GM21528 (cell line): ENCODE data around the gene EIF1AD.

ENCODE experiments used
- ATAC-seq: cut with Tn5 transposase; IDR thresholded peaks from one replicate; pipeline ENCODE4 v1.9.1; 2021; ENCODE audit warnings: mild to moderate bottlenecking, moderate library complexity; ENCODE audit not compliant: unreplicated experiment, low FRiP score

EIF1AD gene

DNA sequence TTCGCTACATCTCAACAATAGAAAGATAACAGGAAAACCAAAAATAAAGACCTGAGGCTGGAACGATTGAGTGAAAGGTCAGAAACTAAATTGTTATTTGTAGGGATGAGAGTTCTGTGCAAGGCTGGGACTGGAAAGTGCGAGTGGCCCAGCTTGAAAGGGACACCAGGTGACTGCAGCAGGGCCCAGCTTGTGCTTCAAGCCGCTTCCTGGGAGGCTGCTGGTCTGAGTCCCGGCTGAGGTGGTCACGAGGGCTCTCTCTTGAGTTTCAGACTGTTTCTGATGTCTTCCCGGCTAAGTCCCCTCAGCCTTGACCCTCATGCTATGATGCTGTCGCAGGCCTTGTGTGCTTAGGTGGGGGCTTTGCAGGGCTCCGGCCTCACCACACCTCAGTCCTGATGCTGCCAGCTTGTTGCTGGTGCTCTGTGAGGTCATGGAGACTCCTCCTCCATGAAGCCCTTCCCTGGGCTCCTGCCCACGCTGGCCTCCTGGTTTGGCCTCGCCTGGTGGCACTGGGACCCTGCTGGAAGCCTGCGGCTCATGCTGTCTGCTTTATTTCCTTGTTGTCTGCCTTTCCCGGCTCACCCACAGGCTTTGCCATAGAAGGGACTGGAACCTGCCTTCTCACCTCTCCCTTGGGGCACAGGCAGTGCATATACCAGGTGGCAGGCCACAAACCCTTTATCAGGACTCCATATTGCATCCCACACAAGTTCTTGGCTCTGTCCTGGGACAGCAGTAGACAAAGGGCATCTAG, 4.4 kb upstream of the EIF1AD start:
- ATAC-seq: no peak

DNA sequence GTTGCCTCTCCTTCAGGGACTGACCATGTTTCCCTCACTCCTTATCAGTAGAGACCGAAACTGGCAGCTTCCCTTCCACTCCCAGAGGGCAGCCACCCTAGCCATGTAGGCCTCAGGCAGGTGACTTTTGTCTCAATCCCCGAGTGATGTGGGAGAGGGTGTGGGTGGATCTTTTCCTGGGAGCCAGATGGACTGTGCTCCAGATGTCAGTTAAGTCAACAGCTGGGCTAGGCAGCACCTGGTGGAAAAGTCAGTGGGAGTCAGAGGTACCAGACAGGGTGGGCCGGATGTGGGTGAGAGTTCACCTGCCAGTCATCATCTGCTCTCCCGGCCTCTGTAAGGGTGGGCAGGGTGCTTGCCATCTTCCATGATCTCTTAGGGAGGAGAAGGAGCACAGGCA, 2.2 kb upstream of the EIF1AD start:
- no peak for ATAC-seq

DNA sequence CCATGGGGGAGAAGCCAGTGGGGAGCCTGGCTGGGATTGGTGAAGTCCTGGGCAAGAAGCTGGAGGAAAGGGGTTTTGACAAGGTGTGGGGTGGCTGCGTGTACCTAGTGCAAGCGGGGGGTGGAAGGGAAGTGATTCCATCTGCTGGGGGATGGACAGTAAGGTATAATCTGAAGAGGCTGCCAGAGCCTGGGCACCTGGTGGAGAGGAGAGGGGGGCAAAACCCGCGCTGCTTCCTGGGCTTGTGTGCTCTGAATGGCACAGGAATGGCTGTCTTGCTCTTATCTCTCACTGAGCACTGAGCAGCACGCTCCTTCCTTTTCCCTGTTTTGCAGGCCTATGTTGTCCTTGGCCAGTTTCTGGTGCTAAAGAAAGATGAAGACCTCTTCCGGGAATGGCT, 1.3 kb upstream of the EIF1AD start:
- no peak for ATAC-seq

- ATAC-seq: peak; percentile 40
These were observed 780 bp upstream of the EIF1AD start for GRCh38 chr11:66002648-66003225.

- ATAC-seq: no peak
These were observed 4.7 kb downstream of the EIF1AD start for GRCh38 chr11:65997286-65997685.

DNA sequence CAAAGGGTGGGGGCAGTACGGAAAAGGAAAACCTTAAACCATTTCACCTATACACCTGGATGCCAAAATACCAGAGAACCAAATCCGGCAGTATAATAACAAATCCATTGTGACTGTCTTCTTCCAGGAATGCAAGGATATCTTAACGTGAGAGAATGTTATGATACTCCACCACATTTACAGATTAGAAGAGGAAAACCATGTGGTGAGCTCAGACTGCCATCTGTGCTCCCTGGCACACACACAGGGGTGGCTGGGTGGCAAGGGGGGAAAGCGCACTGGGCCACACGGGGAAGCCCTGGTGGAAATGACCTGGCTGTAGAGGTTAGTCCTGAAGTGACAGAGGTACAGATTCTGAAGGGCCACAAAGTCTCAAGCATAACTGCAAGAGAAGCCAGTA, 9.9 kb downstream of the EIF1AD start:
- no peak for ATAC-seq

- no peak for ATAC-seq
These were observed 13.0 kb downstream of the EIF1AD start for GRCh38 chr11:65988791-65989592.

DNA sequence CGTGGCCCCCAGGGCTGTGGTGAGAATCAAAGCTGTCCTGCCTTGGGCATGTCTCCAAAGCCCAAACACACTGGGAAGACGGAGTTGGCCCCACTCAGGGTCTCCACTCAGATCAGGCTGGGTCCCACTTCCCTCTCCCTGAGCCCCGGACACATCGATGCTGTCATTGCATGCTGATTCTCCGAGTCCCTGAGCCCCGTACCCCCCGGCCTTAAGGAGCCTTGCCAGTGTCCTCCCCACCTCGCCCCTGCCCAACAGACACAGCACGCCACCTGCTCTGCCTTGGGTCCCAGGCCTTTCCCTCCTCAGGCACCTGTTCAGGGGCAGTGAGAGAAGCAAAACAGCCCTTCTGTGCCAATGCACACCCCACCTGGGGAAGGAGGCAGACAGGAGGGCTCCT, 14.6 kb downstream of the EIF1AD start:
- ATAC-seq: no peak

DNA sequence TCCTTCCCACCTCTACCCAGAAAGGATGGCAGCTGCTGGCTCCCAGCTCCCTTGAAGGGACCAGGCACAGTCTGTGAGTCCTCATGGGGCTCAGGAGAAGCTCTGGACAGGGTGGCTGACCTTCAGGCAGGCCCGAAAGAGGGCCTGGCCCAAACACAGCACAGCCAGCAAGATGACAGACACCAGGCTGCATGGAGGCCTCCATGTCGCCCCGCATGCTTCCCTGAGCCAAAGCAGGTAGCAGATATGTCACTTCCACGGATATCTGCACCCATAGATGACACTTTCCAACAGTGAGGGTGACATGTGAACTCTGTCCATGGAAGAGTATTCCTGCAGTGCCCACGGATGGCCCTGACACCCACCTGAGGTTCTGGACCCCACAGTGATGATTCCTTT, 18.4 kb downstream of the EIF1AD start:
- no peak for ATAC-seq

DNA sequence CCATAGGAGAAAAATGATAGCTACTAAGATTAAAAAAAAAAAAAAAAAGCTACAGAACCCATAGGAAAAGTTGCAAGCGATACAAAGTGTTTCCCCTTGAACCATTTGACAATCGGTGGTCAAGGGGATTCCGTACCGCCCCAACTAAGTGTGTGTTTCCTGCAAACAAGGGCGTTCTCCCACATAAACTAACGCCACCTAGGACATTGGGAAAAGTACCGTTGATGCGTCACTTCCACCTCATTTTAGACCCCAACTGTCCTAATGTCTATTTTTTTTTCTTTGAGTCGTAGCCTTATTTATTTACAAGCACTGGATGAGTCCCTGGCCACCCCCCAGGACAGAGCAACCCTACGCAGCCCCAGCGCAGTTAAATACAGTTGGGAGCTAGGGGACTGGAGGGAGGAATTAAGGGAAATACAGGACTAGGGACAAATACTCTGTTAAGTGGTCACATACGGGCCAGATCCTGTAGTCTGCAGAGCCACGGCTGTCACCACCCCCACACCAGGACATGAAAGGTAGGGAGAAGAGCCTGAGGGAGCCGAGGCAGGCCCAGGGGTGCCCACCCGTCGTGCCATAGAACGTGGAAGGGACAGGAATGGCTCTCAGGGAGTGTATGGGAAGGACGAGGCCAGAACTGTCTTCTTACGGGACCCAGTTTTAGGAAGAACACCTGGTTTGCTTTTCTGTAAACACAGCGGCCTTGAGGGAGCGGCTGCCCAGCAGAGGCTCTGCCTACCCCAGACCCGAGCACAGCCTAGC, 19.0 kb downstream of the EIF1AD start:
- no peak for ATAC-seq

DNA sequence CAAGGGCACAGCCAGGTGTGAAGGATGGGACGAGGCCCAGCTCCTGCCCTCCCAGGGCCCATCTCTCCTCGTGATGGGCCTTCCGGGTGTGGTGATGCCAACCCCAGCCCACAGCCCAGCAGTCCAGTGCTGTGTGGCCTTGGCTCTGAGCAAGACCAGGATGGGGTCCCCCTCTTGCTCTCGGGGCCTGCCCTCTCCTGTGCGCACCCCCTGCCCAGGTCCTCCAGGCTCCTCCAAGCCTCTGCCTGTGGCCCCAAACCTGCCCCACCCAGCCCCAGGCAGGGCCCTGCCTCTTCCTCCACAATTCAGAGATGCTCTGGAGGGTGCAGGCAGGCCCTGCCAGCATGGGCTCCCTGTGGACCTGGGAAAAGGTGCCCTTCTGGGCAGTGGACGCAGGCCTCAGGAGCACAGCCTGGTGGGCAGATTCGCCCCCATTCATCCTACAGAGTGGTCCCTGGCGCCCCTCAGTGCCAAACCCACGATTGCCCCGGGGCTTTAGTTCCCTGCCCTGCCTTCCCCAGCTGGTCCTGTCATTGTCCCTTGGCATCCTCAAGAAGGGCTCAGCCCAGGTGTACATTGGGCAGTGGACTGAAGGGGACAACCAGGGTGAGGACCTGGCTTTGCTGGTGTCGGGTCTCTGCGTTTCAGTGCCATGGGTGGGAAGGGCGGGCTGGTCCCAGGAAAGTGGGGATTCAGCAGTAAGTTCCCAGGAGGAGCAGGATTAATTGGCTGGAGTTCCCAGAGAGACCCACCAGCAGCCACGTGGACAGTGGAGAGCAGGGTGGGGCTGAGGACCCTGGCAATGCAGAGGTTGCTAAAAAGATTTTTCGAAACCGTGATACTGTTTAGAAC, 19.8 kb downstream of the EIF1AD start:
- ATAC-seq: no peak

- no peak for ATAC-seq
These were observed 20.7 kb downstream of the EIF1AD start for GRCh38 chr11:65981101-65981740.

DNA sequence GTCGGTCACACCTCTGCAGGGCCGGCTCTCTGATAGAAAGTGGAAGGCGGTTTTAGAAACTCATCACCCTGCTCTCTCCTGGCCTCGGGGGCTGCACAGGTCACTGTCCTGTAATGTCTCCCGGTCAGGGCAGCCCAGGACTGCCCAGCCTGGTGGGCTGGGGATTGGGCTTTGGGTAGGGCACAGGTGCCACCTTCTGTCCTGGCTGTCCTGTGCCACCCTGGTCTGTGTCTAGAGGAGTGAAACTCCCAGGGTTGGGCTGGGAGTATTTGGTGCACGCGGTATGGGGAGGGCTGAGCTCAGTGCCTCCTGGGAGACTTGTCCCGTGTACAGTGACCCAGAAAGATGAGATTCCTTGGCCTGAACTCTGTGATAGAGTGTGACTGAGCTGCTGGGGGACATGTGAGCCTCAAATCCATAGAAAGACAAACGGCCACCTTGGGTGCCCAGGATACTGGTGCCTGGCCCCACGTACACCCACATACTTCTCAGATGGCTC, 22.6 kb downstream of the EIF1AD start:
- ATAC-seq: no peak

DNA sequence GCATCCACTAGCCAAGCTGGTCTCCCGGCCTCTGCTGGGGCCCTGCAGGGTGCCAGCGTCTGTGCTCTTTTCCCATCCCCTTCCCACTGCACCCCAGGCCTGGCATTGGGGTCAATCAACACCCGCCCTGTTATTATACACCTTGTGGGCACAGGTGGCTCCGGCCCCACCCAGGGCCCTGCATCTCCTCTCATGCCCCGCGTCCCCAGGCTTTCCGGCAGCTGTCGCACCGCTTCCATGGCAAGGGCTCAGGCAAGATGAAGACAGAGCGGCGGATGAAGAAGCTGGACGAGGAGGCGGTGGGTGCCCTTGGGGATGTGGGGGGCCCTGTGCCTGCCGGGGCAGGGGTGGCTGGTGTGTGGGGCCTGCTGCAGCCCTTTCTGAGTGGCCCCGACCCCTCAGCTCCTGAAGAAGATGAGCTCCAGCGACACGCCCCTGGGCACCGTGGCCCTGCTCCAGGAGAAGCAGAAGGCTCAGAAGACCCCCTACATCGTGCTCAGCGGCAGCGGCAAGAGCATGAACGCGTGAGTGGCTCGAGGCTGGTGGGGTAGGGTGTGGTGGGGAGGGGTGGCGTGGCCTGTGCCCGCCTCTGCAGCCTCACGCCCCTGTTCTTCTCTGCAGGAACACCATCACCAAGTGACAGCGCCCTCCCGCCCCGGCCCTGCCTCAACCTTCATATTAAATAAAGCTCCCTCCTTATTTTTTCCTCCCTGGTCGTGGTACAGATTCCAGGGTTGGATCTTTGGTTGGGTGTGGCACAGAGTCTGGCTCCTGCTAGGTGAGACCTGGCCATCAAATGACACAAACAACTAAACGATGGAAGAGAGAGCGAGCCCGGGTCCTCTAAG, 23.3 kb downstream of the EIF1AD start:
- no peak for ATAC-seq

- no peak for ATAC-seq
These were observed 24.2 kb downstream of the EIF1AD start for GRCh38 chr11:65977621-65978390.

- ATAC-seq: no peak
These were observed 25.5 kb downstream of the EIF1AD start for GRCh38 chr11:65976216-65977176.

- no peak for ATAC-seq
These were observed 26.2 kb downstream of the EIF1AD start for GRCh38 chr11:65975771-65976170.
